Measurements from ENCODE around the gene TLCD1.
"Not testable (repeated sequence)": the region's sequence is repeated elsewhere in the genome, so short reads cannot be mapped to it uniquely, and the experiment has no call there.

Gene TLCD1

DNA sequence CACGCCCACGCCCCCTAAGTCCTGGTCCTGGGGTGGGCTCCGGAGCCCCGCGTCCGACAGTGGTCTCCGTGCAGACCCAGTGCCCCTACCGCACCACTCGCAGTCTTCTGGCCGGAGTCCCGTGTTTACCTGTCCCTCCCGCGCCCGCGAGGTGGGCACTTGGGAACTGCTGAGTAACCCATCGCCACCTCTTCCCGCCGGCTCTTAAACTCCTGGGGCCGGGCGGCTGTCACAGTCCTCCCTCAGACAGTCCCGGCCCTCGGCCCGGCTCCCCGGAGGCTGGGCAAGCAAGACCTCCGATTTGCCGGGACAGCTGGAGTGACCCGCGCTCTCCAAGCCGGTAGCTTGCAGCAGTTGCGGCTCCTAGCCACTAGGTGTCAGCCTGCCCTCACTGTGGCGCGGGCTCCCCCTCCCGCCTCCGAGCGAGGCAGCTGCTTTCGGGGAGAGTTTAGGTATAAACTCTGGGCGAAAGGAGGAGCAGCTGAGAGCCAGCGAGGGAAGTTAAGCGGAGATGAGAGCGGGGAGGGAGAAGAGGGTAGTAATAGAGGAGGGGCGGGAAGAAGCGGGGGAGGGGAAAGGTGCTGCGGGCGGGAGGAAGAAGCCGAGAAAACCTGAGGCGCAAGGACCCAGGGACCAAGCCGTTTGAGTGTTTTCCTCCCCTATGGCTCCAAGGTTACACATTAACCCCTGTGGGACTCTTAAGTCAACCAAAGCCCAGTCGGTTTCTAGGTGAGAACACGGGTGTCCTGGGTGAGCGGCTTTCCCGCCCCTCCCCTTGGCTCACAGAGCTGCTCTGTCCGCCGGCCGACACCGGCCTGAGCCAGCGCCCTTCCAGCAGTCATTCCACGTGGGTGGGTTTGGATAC, 826 bp upstream of the TLCD1 start:
- Histone ChIP-seq H3K9ac (ENCODE audit: low read depth, low read length) (peak overlapping the region; percentile 92), H3K9me3 (ENCODE audit: control insufficient read depth, insufficient read depth, low read length) (no peaks in the 10 kb centered on the region), H3K36me3 (ENCODE audit: insufficient read depth, low read length) (peaks cover 26% of the 10 kb centered on the region), H3K4me1 (ENCODE audit: insufficient read depth, low read length) (peaks cover 16% of the 10 kb centered on the region; the same call in 1 of the 2 replicates)

DNA sequence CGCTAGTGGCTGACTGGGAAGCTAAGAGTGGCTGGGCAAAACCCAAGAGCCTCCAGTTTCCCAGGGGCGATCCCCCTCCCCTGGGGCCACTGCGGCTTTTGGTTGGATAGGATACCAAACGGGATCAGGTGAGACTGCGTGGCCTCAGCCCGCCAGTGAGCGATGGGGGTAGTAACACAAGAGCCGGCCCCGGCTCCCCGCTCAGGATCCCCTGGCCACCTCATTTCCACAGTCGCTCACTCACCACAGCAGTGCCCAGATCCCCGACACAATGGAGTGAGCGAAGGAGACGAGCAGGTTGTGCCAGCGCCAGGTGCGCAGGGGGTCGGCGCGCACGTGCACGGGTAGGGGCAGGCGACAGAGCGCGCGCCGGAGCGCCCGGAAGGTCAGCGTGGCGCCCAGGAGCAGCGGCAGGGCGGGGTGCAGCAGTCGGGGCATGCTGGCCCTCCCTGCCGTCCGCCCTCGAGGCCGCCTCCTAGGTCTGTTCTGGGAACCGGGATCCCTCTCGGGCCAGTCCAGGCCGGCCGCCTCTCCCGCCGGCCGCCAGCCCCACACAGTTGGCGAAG, 290 bp downstream of the TLCD1 start:
- Histone ChIP-seq H3K9ac (ENCODE audit: low read depth, low read length) (peak overlapping the region; percentile 44), H3K4me1 (ENCODE audit: insufficient read depth, low read length) (peaks cover 21% of the 10 kb centered on the region; the same call in 1 of the 2 replicates), H3K36me3 (ENCODE audit: insufficient read depth, low read length) (peaks cover 35% of the 10 kb centered on the region), H3K9me3 (ENCODE audit: control insufficient read depth, insufficient read depth, low read length) (no peaks in the 10 kb centered on the region)

DNA sequence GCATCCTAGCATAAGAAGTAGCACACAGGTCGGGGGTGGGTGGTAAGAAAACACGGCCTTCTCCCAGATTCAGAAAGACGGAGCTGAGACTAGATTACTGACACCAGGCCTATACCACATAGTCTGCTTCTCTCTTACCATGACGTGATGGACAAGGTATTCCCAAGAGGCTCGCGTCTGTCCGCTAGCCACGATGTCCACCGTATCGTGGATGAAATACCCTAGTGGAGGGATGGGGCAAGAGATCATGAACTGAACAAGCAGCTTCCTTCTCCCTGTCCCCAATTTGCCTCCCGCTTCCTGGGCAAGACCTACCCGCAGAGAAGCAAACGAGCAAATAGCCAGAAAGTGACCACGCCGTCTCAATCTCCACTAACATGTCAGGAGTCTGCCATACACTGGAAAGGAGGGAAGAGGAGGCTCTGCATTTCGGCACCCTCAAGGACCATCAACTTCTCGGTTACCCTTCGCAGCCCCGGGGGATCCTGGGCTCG, 820 bp downstream of the TLCD1 start:
- Histone ChIP-seq H3K4me1 (ENCODE audit: insufficient read depth, low read length) (peaks cover 21% of the 10 kb centered on the region; the same call in 1 of the 2 replicates), H3K36me3 (ENCODE audit: insufficient read depth, low read length) (peaks cover 40% of the 10 kb centered on the region), H3K9me3 (ENCODE audit: control insufficient read depth, insufficient read depth, low read length) (no peaks in the 10 kb centered on the region), H3K9ac (ENCODE audit: low read depth, low read length) (peak overlapping the region; percentile 44)

- H3K36me3 ChIP-seq (ENCODE audit: insufficient read depth, low read length), result peaks cover 41% of the 10 kb centered on the region
These were observed 1.4 kb downstream of the TLCD1 start for GRCh38 chr17:28724500-28725165.

DNA sequence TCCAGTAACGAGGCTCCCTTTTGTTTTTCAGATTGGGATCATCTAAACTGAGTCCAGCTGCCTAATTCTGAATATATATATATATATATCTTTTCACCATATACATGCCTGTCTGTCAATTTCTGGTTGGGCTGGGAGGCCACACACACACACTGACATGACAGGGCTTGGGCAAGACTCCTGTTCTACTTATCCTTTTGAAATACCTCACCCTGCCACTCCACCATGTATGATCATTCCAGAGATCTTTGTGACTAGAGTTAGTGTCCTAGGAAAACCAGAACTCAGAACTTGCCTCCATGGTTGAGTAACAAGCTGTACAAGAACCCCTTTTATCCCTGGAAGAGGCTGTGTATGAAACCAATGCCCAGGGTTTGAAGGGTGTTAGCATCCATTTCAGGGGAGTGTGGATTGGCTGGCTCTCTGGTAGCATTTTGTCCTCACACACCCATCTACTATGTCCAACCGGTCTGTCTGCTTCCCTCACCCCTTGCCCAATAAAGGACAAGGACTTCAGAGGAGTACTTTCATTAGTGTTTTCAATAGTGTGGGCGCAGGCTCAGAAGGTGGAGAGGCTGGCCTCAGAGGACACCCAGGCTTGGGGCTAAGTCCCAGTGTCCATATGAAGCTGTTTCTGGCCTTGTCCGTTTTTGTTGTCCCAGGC, 2.1 kb downstream of the TLCD1 start:
- H3K4me1 ChIP-seq (ENCODE audit: insufficient read depth, low read length), result peaks cover 18% of the 10 kb centered on the region; the same call in 1 of the 2 replicates
- H3K9me3 ChIP-seq (ENCODE audit: control insufficient read depth, insufficient read depth, low read length); H3K9ac ChIP-seq (ENCODE audit: low read depth, low read length): not testable (repeated sequence)
- peaks cover 41% of the 10 kb centered on the region for H3K36me3 ChIP-seq (ENCODE audit: insufficient read depth, low read length)

More at GRCh38 chr17:28724500-28725165, 1.4 kb downstream of the TLCD1 start:
- Histone ChIP-seq H3K4me1 (ENCODE audit: insufficient read depth, low read length) (peaks cover 21% of the 10 kb centered on the region; the same call in 1 of the 2 replicates), H3K9ac (ENCODE audit: low read depth, low read length) (peak overlapping the region; percentile 44), H3K9me3 (ENCODE audit: control insufficient read depth, insufficient read depth, low read length) (no peaks in the 10 kb centered on the region)

DNA sequence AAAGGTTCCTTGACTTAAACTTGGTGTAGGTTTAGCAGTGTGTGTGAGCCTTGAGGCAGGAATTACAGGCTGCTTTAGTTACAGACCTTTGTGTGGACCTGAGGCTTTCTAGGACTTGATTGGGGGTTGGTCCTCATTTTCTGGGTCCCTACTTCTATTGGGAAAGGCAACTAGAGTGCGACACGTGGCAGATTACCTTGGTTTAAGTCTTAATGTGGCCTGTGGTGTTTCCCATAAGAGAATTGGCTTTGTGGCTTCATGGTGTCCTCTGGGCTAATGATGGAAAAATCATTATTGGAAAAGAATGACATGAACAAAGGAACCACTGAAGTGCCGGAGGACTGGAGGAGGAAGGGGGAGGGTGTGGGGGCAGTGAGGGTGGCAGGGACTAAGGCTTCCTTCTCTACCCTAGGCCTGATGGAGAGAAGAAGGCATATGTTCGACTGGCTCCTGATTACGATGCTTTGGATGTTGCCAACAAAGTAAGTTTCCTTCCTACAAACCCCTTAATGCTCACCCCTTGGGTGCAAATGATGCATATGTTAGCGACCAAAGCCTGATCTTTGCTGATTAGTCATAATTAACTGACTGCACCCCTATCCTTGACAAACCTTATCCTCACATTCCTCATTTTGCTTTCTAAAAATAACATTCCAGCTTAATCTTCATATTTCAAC, 2.7 kb downstream of the TLCD1 start:
- Histone ChIP-seq H3K9ac (ENCODE audit: low read depth, low read length) (no peak overlapping the region), H3K9me3 (ENCODE audit: control insufficient read depth, insufficient read depth, low read length) (no peaks in the 10 kb centered on the region), H3K36me3 (ENCODE audit: insufficient read depth, low read length) (peaks cover 41% of the 10 kb centered on the region), H3K4me1 (ENCODE audit: insufficient read depth, low read length) (peaks cover 17% of the 10 kb centered on the region; the same call in 1 of the 2 replicates)

- no peaks in the 10 kb centered on the region for H3K9me3 ChIP-seq (ENCODE audit: control insufficient read depth, insufficient read depth, low read length)
- peaks cover 17% of the 10 kb centered on the region; the same call in 1 of the 2 replicates for H3K4me1 ChIP-seq (ENCODE audit: insufficient read depth, low read length)
- no peak overlapping the region for H3K9ac ChIP-seq (ENCODE audit: low read depth, low read length)
- peaks cover 41% of the 10 kb centered on the region for H3K36me3 ChIP-seq (ENCODE audit: insufficient read depth, low read length)
These were observed 3.4 kb downstream of the TLCD1 start for GRCh38 chr17:28722417-28723158.

GRCh38 chr17:28720997-28721329, 5.1 kb downstream of the TLCD1 start:
- peaks cover 41% of the 10 kb centered on the region for H3K36me3 ChIP-seq (ENCODE audit: insufficient read depth, low read length)
- H3K9ac ChIP-seq (ENCODE audit: low read depth, low read length), result peak overlapping the region; percentile 99
- not testable (repeated sequence) for H3K9me3 ChIP-seq (ENCODE audit: control insufficient read depth, insufficient read depth, low read length)
- H3K4me1 ChIP-seq (ENCODE audit: insufficient read depth, low read length), result peaks cover 23% of the 10 kb centered on the region; the same call in 1 of the 2 replicates

DNA sequence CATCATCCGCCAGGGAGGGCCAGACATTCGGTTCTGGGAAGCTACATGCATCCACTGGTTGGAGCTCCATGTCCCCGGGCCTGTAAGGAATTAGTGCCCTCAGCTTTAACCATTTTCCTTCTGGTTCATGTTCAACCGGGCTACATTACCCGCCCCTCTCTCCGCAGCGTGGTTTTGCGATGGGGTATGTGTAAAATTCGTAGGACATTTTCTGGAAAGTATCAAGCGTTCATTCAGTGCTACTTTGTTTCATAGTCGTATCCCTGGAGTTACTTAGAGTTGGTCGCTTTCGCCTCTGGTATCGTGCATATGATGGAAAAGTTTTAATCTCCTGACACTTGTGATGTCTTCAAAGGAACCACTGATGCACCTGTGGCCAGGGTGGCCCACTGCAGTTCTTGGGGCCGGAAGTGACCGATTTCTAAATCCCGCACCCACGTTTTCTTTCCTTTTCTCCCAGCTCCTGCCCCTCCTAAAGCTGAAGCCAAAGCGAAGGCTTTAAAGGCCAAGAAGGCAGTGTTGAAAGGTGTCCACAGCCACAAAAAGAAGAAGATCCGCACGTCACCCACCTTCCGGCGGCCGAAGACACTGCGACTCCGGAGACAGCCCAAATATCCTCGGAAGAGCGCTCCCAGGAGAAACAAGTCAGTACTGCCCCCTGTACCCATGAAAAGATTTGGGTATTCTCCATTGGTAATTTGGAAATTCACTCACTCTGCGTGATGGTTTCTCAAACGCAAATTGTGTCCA, 5.6 kb downstream of the TLCD1 start:
- peaks cover 41% of the 10 kb centered on the region for H3K36me3 ChIP-seq (ENCODE audit: insufficient read depth, low read length)
- no peaks in the 10 kb centered on the region for H3K9me3 ChIP-seq (ENCODE audit: control insufficient read depth, insufficient read depth, low read length)
- peaks cover 24% of the 10 kb centered on the region; the same call in 1 of the 2 replicates for H3K4me1 ChIP-seq (ENCODE audit: insufficient read depth, low read length)
- peak overlapping the region; percentile 99 for H3K9ac ChIP-seq (ENCODE audit: low read depth, low read length)

DNA sequence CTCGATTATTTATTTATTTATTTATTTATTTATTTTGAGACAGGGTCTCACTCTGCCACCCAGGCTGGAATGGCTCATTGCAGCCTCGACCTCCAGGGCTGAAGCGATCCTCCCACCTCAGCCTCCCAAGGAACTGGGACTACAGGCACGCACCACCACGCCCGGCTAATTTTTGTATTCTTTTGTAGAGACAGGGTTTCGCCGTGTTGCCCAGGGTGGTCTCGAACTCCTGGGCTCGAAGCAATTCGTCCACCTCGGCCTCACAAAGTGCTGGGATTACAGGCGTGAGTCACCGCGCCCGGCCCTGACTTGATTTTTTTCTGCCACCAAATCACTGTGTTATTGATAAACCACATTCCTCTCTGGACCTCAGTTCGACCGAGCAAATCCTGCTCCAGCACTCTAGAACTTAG, 7.0 kb downstream of the TLCD1 start:
- Histone ChIP-seq H3K9me3 (ENCODE audit: control insufficient read depth, insufficient read depth, low read length) (no peaks in the 10 kb centered on the region), H3K36me3 (ENCODE audit: insufficient read depth, low read length) (peaks cover 33% of the 10 kb centered on the region), H3K4me1 (ENCODE audit: insufficient read depth, low read length) (peaks cover 24% of the 10 kb centered on the region; the same call in 1 of the 2 replicates), H3K9ac (ENCODE audit: low read depth, low read length) (peak overlapping the region; percentile 99)

GRCh38 chr17:28718333-28719020, 7.6 kb downstream of the TLCD1 start:
- peaks cover 27% of the 10 kb centered on the region for H3K36me3 ChIP-seq (ENCODE audit: insufficient read depth, low read length)
- H3K9me3 ChIP-seq (ENCODE audit: control insufficient read depth, insufficient read depth, low read length), result no peaks in the 10 kb centered on the region
- peaks cover 24% of the 10 kb centered on the region; the same call in 1 of the 2 replicates for H3K4me1 ChIP-seq (ENCODE audit: insufficient read depth, low read length)
- peak overlapping the region; percentile 99 for H3K9ac ChIP-seq (ENCODE audit: low read depth, low read length)

Data from ES-I3 (cell line).